Measurements from ENCODE around the gene TMEM247. TPM values are rescaled to one million over a fixed set of nuclear protein-coding genes. Genes with fewer than 3 reads are reported as not detected.

Gene TMEM247
- total and polyA plus RNA-seq, 10 of the 15 experiments (the other 5 are each of a cell fraction or from before 2014, with no cell fraction given) = not detected

DNA sequence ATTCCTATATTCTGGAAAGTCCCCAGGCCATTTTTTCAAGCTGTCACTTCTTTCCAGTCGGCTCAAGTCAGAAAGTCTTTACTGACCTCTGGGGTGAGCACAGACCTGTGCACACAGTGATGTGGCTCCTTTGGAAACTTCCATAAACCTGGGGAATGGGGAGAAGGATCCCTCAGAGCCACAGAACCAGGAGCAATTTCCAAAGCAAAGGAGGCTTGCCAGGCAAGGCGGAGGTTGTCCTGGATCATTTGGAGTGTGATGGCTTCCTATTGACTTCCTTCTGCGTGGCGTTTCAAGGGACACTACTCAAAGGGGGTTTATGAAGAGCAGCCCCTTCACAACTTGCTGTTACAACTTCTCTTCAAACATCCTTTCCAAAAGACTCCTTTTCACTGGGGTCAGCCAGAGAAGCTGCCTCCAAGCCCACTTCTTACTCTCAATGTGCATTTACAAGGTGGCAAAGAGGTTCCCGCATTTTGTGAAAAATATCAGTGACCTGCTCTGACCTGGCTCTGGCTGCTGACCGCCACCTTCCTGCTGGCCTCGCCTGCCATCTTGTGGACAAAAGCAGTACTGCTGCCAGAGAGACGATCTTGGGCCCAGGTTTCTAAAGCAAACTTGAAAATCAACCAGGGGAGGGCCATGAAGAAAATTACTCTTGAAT is 18.2 kb upstream of the TMEM247 start (continued):
- TF ChIP-seq ZNF274 (IDR thresholded peaks at IDR 0.05; ENCODE audit: insufficient read depth, insufficient read length) = no peak
- TF ChIP-seq MYC (IDR thresholded peaks at IDR 0.05; ENCODE audit: insufficient read depth, insufficient read length, insufficient replicate concordance, low read length, severe bottlenecking) = no peak
- TF ChIP-seq CBX3 (IDR thresholded peaks at IDR 0.05; ENCODE audit: borderline replicate concordance, low read depth) = no peak
- no peak for TF ChIP-seq BMI1 (IDR thresholded peaks at IDR 0.05; ENCODE audit: borderline replicate concordance)
- TF ChIP-seq NR2F1 (conservative IDR thresholded peaks at IDR 0.05) = peak; percentile 93
- TF ChIP-seq FOXK2 (IDR thresholded peaks at IDR 0.05) = no peak
- TF ChIP-seq CBX5 (IDR thresholded peaks at IDR 0.05; ENCODE audit: low read depth) = no peak
- TF ChIP-seq, protein P1, sequence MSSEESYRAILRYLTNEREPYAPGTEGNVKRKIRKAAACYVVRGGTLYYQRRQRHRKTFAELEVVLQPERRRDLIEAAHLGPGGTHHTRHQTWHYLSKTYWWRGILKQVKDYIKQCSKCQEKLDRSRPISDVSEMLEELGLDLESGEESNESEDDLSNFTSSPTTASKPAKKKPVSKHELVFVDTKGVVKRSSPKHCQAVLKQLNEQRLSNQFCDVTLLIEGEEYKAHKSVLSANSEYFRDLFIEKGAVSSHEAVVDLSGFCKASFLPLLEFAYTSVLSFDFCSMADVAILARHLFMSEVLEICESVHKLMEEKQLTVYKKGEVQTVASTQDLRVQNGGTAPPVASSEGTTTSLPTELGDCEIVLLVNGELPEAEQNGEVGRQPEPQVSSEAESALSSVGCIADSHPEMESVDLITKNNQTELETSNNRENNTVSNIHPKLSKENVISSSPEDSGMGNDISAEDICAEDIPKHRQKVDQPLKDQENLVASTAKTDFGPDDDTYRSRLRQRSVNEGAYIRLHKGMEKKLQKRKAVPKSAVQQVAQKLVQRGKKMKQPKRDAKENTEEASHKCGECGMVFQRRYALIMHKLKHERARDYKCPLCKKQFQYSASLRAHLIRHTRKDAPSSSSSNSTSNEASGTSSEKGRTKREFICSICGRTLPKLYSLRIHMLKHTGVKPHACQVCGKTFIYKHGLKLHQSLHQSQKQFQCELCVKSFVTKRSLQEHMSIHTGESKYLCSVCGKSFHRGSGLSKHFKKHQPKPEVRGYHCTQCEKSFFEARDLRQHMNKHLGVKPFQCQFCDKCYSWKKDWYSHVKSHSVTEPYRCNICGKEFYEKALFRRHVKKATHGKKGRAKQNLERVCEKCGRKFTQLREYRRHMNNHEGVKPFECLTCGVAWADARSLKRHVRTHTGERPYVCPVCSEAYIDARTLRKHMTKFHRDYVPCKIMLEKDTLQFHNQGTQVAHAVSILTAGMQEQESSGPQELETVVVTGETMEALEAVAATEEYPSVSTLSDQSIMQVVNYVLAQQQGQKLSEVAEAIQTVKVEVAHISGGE (CRISPR knock-in tag; IDR thresholded peaks at IDR 0.05) = no peak
- no peak for TF ChIP-seq MEF2B (IDR thresholded peaks at IDR 0.05; ENCODE audit: partially characterized antibody, poor library complexity, severe bottlenecking)
- no peak for TF ChIP-seq DPF2 (IDR thresholded peaks at IDR 0.05)
- no peak for TF ChIP-seq SREBF1 (IDR thresholded peaks at IDR 0.05; ENCODE audit: low read length)
- no peak for TF ChIP-seq ZZZ3 (IDR thresholded peaks at IDR 0.05; ENCODE audit: control insufficient read depth, insufficient read length, low read depth)
- TF ChIP-seq, protein P2, sequence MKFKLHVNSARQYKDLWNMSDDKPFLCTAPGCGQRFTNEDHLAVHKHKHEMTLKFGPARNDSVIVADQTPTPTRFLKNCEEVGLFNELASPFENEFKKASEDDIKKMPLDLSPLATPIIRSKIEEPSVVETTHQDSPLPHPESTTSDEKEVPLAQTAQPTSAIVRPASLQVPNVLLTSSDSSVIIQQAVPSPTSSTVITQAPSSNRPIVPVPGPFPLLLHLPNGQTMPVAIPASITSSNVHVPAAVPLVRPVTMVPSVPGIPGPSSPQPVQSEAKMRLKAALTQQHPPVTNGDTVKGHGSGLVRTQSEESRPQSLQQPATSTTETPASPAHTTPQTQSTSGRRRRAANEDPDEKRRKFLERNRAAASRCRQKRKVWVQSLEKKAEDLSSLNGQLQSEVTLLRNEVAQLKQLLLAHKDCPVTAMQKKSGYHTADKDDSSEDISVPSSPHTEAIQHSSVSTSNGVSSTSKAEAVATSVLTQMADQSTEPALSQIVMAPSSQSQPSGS (IDR thresholded peaks at IDR 0.05; ENCODE audit: low read length) = no peak
- TF ChIP-seq, protein P3, sequence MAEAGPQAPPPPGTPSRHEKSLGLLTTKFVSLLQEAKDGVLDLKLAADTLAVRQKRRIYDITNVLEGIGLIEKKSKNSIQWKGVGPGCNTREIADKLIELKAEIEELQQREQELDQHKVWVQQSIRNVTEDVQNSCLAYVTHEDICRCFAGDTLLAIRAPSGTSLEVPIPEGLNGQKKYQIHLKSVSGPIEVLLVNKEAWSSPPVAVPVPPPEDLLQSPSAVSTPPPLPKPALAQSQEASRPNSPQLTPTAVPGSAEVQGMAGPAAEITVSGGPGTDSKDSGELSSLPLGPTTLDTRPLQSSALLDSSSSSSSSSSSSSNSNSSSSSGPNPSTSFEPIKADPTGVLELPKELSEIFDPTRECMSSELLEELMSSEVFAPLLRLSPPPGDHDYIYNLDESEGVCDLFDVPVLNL (IDR thresholded peaks at IDR 0.05; ENCODE audit: low read depth, low read length) = no peak
- TF ChIP-seq SRF (IDR thresholded peaks at IDR 0.05; ENCODE audit: low read depth in 2 of 2, low read length in 2 of 2) = no peak
- TF ChIP-seq TARDBP (IDR thresholded peaks at IDR 0.05; ENCODE audit: borderline replicate concordance) = no peak
- TF ChIP-seq RB1 (IDR thresholded peaks at IDR 0.05; ENCODE audit: borderline replicate concordance) = peak; percentile 16; the same call in 1 of the 2 replicates
- TF ChIP-seq SMAD1 (IDR thresholded peaks at IDR 0.05; ENCODE audit: low read depth, partially characterized antibody) = no peak
- no peak for TF ChIP-seq POU2F2 (IDR thresholded peaks at IDR 0.05; ENCODE audit: borderline replicate concordance, low read depth, low read length)
- no peak for TF ChIP-seq FOS (IDR thresholded peaks at IDR 0.05; ENCODE audit: borderline replicate concordance, extremely low read depth, insufficient read length)

Measured in GM12878 (cell line).